Ovary (tissue), 9 donors: ENCODE results near the gene LIPC. TPM values are rescaled to one million over a fixed set of nuclear protein-coding genes. Genes with fewer than 3 reads are reported as not detected.

ENCODE experiments used
- DNase-seq, 5 donors: peaks; one replicate each; pipeline ENCODE4 v3.0.0-alpha.2; 2019 to 2020
- H3K27ac ChIP-seq, 2 donors: fragments of 200-600 bp; one replicate each; pipeline versions ENCODE4 v1.5.1 to v1.8.0; 2019 to 2022
- H3K27me3 ChIP-seq: fragments of 200-600 bp; one replicate; pipeline ENCODE4 v1.8.0; 2022
- H3K36me3 ChIP-seq: fragments of 200-600 bp; sonication (generic); one replicate; pipeline ENCODE4 v1.5.1; 2019
- H3K4me1 ChIP-seq: one replicate; pipeline ENCODE4 v1.8.1; 2013; ENCODE audit warnings: mild to moderate bottlenecking, moderate library complexity; ENCODE audit not compliant: insufficient read depth
- H3K4me3 ChIP-seq: fragments of 200-600 bp; sonication (generic); one replicate; pipeline ENCODE4 v1.5.1; 2017
- H3K9me3 ChIP-seq, 2 donors: fragments of 200-600 bp in 1 of 2; sonication (generic) in 1 of 2; one replicate each; pipeline versions ENCODE4 v1.5.1 to v1.8.1; 2013 to 2019; ENCODE audit warnings: mild to moderate bottlenecking in 1 of 2, moderate library complexity in 1 of 2
- EP300 ChIP-seq: sonication (generic); formaldehyde crosslinking; IDR thresholded peaks from one replicate; pipeline ENCODE4 v1.6.1; 2017; ENCODE audit warnings: antibody characterized with exemption
- POLR2A ChIP-seq: fragments of 450-650 bp; IDR thresholded peaks from one replicate; pipeline ENCODE4 v1.6.1; 2017; ENCODE audit warnings: antibody characterized with exemption, mild to moderate bottlenecking, moderate library complexity
- WGBS, 3 donors: extraction: QIAGEN DNeasy Blood & Tissue Kit in 1 of 3; methylation state at CpG; one replicate each; pipeline versions ENCODE4 v1.1.5 to v1.1.7; 2013 to 2017; 5-methylcytosine and 5-hydroxymethylcytosine counted together
- intact Hi-C, 4 donors: fragments of 100-400 bp; cut with DNase I; formaldehyde crosslinking; loops; one replicate each; pipeline versions ENCODE4 v1.11.0 to v1.15.1; 2022 to 2023
- polyA plus RNA-seq, 2 donors: library from polyadenylated mRNA; stranded (reverse); fragments of 200-250 nt in 1 of 2; fragments of 350-450 nt in 1 of 2; fragmentation: Illumina TruSeq in 1 of 2; extraction: RNeasy Lipid Tissue Mini Kit (QIAGEN cat#74804) in 1 of 2; gene quantifications; one replicate each; pipeline ENCODE4 v1.2.3, GENCODE V29; 2013 to 2014
- total RNA-seq, 7 donors: library from RNA; depleted of rRNA in 2 of 7; stranded (reverse); fragments of >200 nt in 2 of 7; fragmentation: NEBNext Ultra II Directional in 3 of 7; extraction: Animal tissue kit (Norgen Biotek cat#: 25700) in 3 of 7; gene quantifications; one replicate each; pipeline versions ENCODE4 v1.1.0 to v1.2.4, GENCODE V29; 2016 to 2023
- TF ChIP-seq, protein P1 (sequence below), 3 donors: fragments of 450-650 bp in 2 of 3; fragments of 200-600 bp in 1 of 3; IDR thresholded peaks; one replicate each; pipeline versions ENCODE4 v1.5.1 to v1.8.0; 2016 to 2022; ENCODE audit warnings: antibody characterized with exemption in 3 of 3, mild to moderate bottlenecking in 1 of 3
- donor health status: DM: no; HTN: no; CAD: no; lungs with moderate emphysema.
- donor health status: DM: no; HTN: no; CAD: no.
- donor health status: Bipolar disorder and iron deficiency.
- donor health status: DM: yes; HTN: yes; CAD: no.
- donor health status: DM: no; HTN: no; CAD: no.
- donor health status: DM: yes; HTN: yes; CAD: no.

LIPC gene
- total and polyA plus RNA-seq, 9 donors, result 0.28 to 1.1 (median 0.72) TPM

DNA sequence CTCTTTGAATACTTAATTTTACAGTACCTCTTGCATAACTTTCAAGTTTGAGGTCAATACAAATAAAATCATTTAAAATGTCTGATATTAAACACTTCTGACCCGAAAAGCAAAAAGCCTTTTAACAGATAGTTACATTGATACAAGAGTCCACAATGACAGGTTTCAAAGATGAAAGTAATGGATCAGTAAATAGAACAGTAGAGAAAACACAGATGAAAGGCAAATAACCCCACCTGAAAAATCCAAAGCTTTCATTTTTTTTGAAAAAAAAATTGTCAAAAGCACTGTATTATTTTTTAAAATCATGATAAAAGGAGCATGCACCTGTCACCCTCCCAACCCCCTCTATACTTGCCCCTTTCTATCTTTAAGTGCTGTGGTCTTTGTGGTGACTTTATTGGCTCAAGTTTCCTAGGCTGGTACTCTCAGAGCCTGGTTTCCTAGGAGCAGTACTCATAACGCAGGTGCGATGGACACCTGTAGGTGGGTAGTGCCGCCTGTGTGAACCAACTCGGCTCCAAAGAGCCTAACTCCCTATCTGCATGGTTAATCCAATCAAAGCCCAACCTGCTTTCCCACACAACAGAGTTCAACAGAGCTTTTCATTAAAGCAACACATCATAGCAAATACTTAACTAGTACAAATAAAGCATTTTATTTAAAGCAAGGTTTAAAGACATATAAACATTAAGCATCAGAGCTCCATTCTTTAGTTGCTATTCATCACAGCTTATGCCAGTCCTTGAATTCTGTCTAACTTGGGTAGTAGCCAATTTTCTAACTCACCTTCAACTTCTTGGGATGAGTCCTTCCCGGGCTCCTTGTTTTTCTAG is 32.2 kb downstream of the LIPC start:
- DNase-seq, result no peak
- 89 to 90% (median 90%) methylated on average over 6 of the region's 6 CpGs for WGBS, 3 donors
- Histone ChIP-seq H3K4me1 (peaks cover 4% of the 10 kb centered on the region), H3K9me3 (no peaks in the 10 kb centered on the region), H3K36me3 (no peaks in the 10 kb centered on the region), H3K4me3 (no peak overlapping the region), H3K27ac (no peak overlapping the region), H3K27me3 (no peaks in the 10 kb centered on the region)
- intact Hi-C loops, result no loop called here
- TF ChIP-seq EP300 (no peak), POLR2A (no peak)
- TF ChIP-seq, protein P1, sequence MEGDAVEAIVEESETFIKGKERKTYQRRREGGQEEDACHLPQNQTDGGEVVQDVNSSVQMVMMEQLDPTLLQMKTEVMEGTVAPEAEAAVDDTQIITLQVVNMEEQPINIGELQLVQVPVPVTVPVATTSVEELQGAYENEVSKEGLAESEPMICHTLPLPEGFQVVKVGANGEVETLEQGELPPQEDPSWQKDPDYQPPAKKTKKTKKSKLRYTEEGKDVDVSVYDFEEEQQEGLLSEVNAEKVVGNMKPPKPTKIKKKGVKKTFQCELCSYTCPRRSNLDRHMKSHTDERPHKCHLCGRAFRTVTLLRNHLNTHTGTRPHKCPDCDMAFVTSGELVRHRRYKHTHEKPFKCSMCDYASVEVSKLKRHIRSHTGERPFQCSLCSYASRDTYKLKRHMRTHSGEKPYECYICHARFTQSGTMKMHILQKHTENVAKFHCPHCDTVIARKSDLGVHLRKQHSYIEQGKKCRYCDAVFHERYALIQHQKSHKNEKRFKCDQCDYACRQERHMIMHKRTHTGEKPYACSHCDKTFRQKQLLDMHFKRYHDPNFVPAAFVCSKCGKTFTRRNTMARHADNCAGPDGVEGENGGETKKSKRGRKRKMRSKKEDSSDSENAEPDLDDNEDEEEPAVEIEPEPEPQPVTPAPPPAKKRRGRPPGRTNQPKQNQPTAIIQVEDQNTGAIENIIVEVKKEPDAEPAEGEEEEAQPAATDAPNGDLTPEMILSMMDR (IDR thresholded peaks at IDR 0.05), result no peak

DNA sequence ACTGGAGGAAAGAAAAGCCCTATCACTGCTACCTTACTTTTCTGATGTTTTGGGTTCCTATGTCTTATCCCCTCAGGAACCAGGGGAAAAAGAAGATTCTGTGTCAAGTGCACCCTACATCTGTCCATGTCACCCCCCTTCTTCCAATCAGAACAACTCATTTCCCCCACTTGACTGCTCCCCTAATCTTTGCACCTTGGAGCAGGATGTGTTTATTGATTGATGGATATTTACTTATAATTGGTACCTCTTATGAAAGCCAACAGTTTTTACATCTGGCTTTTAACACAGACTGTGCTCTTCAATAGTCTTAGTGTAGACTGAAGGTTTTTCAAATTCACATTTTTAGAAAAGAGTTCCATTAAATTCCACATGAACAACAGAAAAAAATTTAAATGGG is 33.3 kb downstream of the LIPC start:
- TF ChIP-seq EP300, result no peak
- Histone ChIP-seq H3K27ac (no peak overlapping the region), H3K9me3 (no peaks in the 10 kb centered on the region), H3K27me3 (no peaks in the 10 kb centered on the region), H3K36me3 (no peaks in the 10 kb centered on the region), H3K4me1 (peaks cover 4% of the 10 kb centered on the region), H3K4me3 (no peak overlapping the region)
- DNase-seq, result no peak
- intact Hi-C loops, result no loop called here

DNA sequence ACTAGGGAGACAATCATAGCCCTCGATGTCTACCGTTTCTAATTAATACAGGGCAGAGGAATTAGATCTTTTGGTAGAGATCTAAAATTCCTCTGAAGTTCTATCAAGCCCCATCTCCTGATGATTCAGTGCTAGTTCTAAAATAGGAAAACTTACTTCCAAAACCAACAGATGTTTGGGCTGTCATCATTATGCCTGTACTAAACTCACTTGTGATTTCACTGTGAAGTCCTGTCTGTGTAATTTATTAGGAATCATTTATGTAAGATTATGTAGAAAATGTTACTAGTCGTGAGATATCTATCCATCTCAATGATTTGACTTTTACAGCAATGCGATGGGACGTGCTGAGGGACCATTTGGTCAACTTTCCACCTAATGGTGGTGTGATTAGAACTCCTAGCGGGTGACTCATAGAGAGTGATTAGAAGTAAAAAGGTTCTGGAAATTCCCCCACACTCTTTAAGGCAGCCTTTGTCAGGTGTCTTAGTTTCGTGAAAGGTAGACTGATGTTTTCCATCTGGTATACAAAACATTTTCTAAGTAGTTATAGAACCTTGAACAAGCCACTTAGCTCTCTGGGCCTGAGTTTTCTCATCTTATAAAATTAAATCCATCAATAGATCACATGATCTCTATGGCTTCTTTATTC is 34.2 kb downstream of the LIPC start:
- intact Hi-C loops, result no loop called here
- H3K27me3 ChIP-seq, result no peaks in the 10 kb centered on the region
- H3K9me3 ChIP-seq, result no peaks in the 10 kb centered on the region
- H3K4me3 ChIP-seq, result no peak overlapping the region
- H3K27ac ChIP-seq, result no peak overlapping the region
- peaks cover 4% of the 10 kb centered on the region for H3K4me1 ChIP-seq
- TF ChIP-seq EP300, result no peak
- no peak for TF ChIP-seq POLR2A
- no peak for DNase-seq
- WGBS, 3 donors, result 87 to 89% (median 89%) methylated on average over 7 of the region's 7 CpGs
- no peaks in the 10 kb centered on the region for H3K36me3 ChIP-seq

DNA sequence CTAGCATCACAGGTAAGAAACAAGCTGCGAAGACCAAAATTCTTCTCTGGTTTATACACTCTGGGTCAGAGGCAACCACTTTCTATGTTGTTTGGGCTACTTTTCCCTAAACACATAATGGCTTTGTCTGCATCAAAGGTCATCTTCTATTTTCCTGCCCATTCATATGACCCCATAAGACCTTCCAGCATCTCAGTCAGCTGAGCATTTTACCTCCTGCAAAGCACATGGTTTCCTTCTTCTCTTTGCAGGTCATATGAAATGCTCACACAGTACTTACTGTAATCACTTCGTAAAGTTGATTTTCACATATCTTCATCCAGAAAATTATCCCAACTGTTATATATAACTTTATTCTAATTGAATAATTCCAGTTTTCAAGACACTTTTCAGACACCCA is 34.8 kb downstream of the LIPC start:
- TF ChIP-seq, protein P1 (IDR thresholded peaks at IDR 0.05), result no peak
- TF ChIP-seq EP300, result no peak
- TF ChIP-seq POLR2A, result no peak
- peaks cover 4% of the 10 kb centered on the region for H3K4me1 ChIP-seq
- DNase-seq, result no peak
- no peaks in the 10 kb centered on the region for H3K9me3 ChIP-seq
- intact Hi-C loops, result no loop called here
- peak overlapping the region in 1 of 2 donors; percentile 68 for H3K27ac ChIP-seq
- no peak overlapping the region for H3K4me3 ChIP-seq
- no peaks in the 10 kb centered on the region for H3K36me3 ChIP-seq
- WGBS, 3 donors, result 51 to 59% (median 53%) methylated on average over 2 of the region's 2 CpGs
- no peaks in the 10 kb centered on the region for H3K27me3 ChIP-seq

DNA sequence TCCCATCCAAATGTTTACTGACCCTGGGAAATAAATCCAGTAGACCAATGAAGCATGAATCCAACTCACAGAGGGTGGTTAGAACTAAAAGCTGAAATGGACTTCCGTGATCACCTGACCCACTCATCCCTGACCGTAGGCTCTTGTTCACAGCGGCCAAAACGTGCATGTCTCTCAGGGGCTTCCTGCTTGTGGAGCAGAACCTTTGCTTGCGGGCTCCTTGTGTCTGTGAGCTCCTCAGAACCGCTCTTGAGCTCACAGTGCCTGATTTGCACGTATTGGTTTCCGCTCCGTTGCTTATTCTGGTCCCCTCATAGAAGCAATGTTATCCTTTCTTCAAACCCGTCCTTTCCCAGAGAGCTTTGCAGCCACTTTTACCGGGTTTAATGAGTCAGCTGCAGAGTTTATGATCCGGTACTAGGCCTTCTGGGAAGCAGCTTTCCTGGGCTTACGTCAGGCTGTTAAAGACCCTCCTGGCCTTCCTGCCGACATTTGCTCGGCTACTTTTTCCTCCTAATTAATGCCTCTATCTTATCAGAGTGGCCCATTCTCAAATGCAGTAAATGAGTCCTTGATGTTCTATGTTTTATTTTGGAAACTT is 35.4 kb downstream of the LIPC start:
- Histone ChIP-seq H3K4me1 (peaks cover 4% of the 10 kb centered on the region), H3K9me3 (no peaks in the 10 kb centered on the region), H3K4me3 (no peak overlapping the region), H3K27me3 (no peaks in the 10 kb centered on the region), H3K36me3 (no peaks in the 10 kb centered on the region), H3K27ac (peak overlapping the region; percentile 30 to 68)
- intact Hi-C loops, result no loop called here
- DNase-seq, result peak; percentile 32 to 48 (median 42)
- WGBS, 3 donors, result 32 to 38% (median 35%) methylated on average over 15 of the region's 15 CpGs
- TF ChIP-seq POLR2A (no peak), EP300 (no peak)
- TF ChIP-seq, protein P1 (IDR thresholded peaks at IDR 0.05), result no peak
